Adrenal gland (tissue), 5 donors: ENCODE results near the gene FEV.

ENCODE experiments used
- POLR2A ChIP-seq, 2 donors: fragments of 450-650 bp; IDR thresholded peaks; one replicate each; pipeline ENCODE4 v1.6.1; 2017; ENCODE audit warnings: antibody characterized with exemption in 2 of 2, mild to moderate bottlenecking in 2 of 2, moderate library complexity in 1 of 2
- TF ChIP-seq, protein P1 (sequence below), 6 experiments: fragments of 450-650 bp in 4 of 6; fragments of 200-600 bp in 2 of 6; sonication (generic) in 1 of 6; IDR thresholded peaks; 1 replicate in 5 of 6; 2 replicates in 1 of 6; pipeline versions ENCODE4 v1.5.1 to v1.8.0; 2016 to 2021; ENCODE audit warnings: antibody characterized with exemption in 6 of 6, mild to moderate bottlenecking in 2 of 6, moderate library complexity in 1 of 6
- donor health status: DM: no; HTN: no; CAD: no.

DNA sequence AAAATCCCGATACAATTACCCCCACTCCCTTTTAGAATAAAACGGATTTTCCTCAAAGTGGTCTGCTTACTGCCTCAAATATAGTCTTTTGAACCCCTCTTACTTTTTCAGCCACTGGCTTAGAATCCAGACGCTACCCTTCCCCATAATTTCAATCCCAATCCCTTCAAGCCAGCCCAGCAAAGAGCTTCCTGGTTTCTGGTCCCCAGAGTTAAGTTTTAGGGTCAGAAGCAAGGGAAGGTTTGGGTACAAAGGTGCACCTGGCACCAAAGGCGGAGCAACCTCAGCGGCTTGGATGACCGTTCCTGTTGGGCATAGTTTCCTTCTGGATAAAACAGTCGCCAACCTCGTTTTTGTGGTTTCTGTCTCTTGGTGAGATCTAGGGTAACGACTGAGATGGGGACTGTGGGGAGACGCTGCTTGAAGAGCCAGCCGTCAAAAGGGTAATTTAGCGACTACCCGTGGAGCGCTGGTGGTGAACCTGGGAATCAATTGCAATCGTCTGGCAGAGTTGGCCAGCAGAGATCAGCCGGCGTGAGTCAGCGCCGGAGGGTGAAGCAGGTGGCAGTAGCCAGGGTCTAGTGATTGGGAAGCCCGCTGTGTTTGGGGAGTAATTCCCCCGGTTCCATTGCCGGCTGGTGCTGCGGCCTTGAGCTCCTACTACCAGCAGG lies 1.6 kb downstream of the FEV start:
- no peak for TF ChIP-seq POLR2A (IDR thresholded peaks at IDR 0.05)
- TF ChIP-seq, protein P1, sequence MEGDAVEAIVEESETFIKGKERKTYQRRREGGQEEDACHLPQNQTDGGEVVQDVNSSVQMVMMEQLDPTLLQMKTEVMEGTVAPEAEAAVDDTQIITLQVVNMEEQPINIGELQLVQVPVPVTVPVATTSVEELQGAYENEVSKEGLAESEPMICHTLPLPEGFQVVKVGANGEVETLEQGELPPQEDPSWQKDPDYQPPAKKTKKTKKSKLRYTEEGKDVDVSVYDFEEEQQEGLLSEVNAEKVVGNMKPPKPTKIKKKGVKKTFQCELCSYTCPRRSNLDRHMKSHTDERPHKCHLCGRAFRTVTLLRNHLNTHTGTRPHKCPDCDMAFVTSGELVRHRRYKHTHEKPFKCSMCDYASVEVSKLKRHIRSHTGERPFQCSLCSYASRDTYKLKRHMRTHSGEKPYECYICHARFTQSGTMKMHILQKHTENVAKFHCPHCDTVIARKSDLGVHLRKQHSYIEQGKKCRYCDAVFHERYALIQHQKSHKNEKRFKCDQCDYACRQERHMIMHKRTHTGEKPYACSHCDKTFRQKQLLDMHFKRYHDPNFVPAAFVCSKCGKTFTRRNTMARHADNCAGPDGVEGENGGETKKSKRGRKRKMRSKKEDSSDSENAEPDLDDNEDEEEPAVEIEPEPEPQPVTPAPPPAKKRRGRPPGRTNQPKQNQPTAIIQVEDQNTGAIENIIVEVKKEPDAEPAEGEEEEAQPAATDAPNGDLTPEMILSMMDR (IDR thresholded peaks at IDR 0.05) = no peak
